Tibial nerve (tissue), 4 donors: ENCODE results near the gene B4GALT6.

ENCODE experiments used
- CTCF ChIP-seq, 5 experiments: fragments of 200-600 bp in 3 of 5; fragments of 450-650 bp in 2 of 5; sonication (generic) in 3 of 5; IDR thresholded peaks; one replicate each; pipeline ENCODE4 v1.5.1; 2016 to 2019; ENCODE audit warnings: antibody characterized with exemption in 5 of 5, mild to moderate bottlenecking in 3 of 5, moderate library complexity in 2 of 5
- EP300 ChIP-seq, 2 donors: sonication (generic); formaldehyde crosslinking; IDR thresholded peaks; one replicate each; pipeline ENCODE4 v1.6.1; 2017; ENCODE audit warnings: antibody characterized with exemption in 2 of 2, mild to moderate bottlenecking in 1 of 2
- POLR2A ChIP-seq, 2 donors: fragments of 450-650 bp; IDR thresholded peaks; one replicate each; pipeline ENCODE4 v1.6.1; 2017; ENCODE audit warnings: antibody characterized with exemption in 2 of 2, mild to moderate bottlenecking in 2 of 2, moderate library complexity in 2 of 2

GRCh38 chr18:31723990-31724711 lies 39.8 kb upstream of the B4GALT6 start:
- TF ChIP-seq CTCF (IDR thresholded peaks at IDR 0.05) (no peak), EP300 (IDR thresholded peaks at IDR 0.05) (no peak), POLR2A (IDR thresholded peaks at IDR 0.05) (no peak)
